MM.1S (cell line): Measurements from ENCODE around the gene HES1.

Experiments used
- CTCF ChIP-seq: fragments of 300-600 bp; sonication (generic); IDR thresholded peaks from 2 replicates; pipeline ENCODE4 v1.5.1; 2016; ENCODE audit warnings: antibody characterized with exemption, low read length, mixed read lengths
- EZH2 ChIP-seq: fragments of 300-600 bp; sonication (generic); optimal IDR thresholded peaks from 2 replicates; pipeline ENCODE3; 2017; ENCODE audit warnings: low read depth, mild to moderate bottlenecking, antibody characterized with exemption, low read length, mixed read lengths

- no peak for TF ChIP-seq CTCF
- TF ChIP-seq EZH2 = no peak
Measured at GRCh38 chr3:194105292-194105691, 30.7 kb upstream of the HES1 start.
